Measurements from ENCODE around the gene SNTG2.

- no peak for TF ChIP-seq EZH2phosphoT487 (IDR thresholded peaks at IDR 0.05; ENCODE audit: borderline replicate concordance, low read length)
- TF ChIP-seq, protein P1, sequence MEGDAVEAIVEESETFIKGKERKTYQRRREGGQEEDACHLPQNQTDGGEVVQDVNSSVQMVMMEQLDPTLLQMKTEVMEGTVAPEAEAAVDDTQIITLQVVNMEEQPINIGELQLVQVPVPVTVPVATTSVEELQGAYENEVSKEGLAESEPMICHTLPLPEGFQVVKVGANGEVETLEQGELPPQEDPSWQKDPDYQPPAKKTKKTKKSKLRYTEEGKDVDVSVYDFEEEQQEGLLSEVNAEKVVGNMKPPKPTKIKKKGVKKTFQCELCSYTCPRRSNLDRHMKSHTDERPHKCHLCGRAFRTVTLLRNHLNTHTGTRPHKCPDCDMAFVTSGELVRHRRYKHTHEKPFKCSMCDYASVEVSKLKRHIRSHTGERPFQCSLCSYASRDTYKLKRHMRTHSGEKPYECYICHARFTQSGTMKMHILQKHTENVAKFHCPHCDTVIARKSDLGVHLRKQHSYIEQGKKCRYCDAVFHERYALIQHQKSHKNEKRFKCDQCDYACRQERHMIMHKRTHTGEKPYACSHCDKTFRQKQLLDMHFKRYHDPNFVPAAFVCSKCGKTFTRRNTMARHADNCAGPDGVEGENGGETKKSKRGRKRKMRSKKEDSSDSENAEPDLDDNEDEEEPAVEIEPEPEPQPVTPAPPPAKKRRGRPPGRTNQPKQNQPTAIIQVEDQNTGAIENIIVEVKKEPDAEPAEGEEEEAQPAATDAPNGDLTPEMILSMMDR (IDR thresholded peaks at IDR 0.05; ENCODE audit: low read depth, low read length, poor library complexity, severe bottlenecking) = no peak
Observed at GRCh38 chr2:1367601-1368000, 417.0 kb downstream of the SNTG2 start.

Data from DOHH2 (cell line).